Smooth muscle cell of the brain vasculature (primary cell): ENCODE results near the gene NDUFAF7.
"Not testable (repeated sequence)": the region's sequence is repeated elsewhere in the genome, so short reads cannot be mapped to it uniquely, and the experiment has no call there.

Source experiments
- DNase-seq: peaks from one replicate; pipeline ENCODE4 v3.0.0-alpha.2; 2012; ENCODE audit warnings: low read depth, low spot score

The NDUFAF7 gene

DNA sequence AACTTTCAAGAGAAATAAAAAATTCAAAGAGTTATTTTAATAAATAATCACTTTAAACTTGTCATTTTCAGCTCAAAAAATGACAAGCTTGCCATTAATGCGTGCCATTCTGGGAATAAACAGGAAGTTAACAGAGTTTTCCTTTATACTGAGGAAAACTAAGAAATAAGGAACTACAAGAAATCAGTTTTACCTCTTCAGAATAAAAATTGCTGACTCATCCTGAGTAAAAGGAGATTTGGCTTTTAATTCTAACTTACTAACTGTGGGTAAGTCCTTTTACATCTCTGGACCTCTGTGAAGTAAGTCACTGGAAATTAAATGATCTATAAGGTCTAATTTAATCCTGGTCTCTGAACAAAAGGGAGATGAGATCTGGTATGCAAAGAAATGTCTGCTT is 16.2 kb upstream of the NDUFAF7 start:
- no peak for DNase-seq

GRCh38 chr2:37219046-37219445 is 12.4 kb upstream of the NDUFAF7 start:
- no peak for DNase-seq

DNA sequence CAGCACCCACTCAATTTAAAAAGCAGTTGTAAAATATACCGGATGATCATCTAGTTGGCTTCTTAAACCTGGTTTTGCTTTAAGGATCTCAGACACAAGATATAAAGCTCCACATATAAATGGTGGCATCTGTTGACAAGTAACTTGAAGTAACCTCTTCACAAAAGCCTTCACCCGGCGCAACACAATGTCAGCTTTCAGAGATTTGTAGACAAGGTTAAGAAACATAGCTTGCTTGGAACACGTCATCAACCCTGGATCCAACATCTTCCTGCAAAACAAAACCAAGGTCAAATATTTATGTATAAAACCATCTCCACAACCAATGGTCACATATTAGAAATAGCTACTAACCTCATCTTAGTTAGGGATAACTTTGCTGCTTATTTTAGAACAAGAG is 8.3 kb upstream of the NDUFAF7 start:
- no peak for DNase-seq

DNA sequence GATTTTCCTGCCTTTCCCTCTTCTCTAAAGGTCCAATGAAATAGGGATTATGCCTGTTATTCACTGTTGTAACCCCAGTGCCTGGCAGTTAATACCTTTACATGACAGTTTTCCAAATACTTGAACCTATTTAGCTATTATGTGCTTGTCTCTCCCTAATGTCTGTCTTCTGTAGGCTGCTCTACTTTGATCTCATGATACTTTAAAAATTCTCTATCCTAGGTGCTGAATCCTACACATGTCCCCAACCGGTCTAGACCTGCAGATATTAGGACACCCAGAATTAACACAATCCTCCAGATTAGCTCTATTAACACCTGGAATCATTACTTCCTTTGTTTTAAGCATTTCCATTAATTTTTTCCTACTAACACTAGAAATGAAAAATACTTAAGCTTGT is 7.4 kb upstream of the NDUFAF7 start:
- DNase-seq, result no peak

DNA sequence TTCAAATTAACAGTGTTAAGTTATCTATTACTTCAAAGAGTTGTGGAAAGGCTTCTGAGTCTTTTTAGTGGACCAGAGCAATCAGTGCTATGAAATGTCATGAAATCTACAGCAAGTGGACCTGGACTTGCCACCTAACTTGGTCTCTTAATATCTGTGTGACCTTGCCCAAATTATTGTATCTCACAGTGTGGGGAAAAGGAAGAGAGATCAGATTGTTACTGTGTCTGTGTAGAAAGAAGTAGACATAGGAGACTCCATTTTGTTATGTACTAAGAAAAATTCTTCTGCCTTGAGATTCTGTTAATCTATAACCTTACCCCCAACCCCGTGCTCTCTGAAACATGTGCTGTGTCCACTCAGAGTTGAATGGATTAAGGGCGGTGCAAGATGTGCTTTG is 6.3 kb upstream of the NDUFAF7 start:
- DNase-seq, result not testable (repeated sequence)

DNA sequence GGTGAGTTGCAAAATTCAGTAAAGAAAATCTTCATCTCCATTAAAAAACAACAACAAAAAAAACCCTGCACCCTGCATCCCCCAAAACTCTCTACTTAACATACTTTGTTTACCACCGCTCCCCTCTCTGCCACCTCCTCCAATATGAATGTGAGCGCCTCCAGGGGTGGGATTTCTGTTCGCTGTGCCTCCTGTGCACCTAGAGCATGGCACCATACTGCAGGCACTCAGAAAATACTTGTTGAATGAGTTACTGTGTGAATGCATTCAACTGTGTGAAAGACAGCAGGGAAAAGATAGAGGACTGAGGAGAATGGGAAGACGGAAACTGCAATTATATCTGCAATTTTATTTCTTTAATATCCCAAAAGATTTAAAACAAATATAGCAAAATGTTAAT is 4.6 kb upstream of the NDUFAF7 start:
- DNase-seq, result no peak

DNA sequence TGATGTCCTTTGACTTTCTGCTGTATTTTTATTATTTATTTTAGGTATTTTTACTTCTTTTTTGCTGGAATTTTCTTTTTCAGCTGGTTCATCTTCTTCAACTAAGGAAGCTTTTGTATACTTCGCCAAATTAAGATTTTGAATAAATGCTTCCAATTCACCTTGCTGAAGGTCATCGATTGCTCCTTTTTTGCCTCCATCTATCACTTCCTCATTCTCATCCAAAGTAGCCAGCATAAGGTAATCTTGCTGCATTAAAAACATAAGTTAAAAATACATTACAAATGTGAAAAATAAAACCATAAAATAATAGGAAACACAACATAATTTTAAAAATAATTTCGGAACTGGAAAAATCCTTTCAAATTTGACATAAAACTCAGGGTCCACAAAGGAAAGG is 2.7 kb upstream of the NDUFAF7 start:
- no peak for DNase-seq

- no peak for DNase-seq
Observed at GRCh38 chr2:37230581-37230980, 877 bp upstream of the NDUFAF7 start.

DNA sequence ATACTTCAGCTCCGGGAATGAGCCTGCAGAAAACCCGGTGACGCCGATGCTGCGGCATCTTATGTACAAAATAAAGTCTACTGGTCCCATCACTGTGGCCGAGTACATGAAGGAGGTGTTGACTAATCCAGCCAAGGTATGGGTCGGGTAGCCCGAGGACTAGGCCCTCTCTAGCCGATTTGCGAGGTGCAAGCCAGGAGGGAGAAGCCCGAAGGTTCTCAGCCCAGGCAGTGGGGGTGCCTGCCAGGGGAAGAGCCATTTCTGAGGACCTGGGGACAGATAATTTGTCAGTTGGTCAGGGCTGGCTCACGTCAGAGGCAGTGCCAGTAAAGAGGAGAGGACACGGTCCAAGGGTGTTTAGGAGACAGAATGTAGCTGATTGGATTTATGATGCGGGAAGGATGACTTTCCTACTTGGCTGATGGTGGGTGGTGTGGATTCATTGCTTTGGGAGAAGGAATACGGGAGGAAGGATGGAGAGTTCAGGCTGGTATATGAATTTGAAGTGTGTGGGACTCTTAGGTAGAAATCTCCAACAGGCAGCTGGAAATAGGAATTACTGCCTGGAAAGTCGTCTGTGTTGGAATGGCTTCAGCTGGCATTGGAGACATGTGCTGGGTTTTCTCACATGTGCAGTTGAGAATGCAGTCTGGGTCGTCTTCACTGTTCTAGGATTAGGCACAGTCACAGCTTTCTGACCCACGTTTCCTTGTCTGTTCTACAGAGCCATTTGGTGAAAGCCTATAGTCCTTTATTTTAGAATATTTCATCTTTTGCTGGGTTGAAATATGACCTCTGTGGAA is 874 bp downstream of the NDUFAF7 start:
- DNase-seq, result no peak

GRCh38 chr2:37243435-37243834 is 12.0 kb downstream of the NDUFAF7 start:
- no peak for DNase-seq

- DNase-seq, result no peak
Observed at GRCh38 chr2:37244017-37244416, 12.6 kb downstream of the NDUFAF7 start.

DNA sequence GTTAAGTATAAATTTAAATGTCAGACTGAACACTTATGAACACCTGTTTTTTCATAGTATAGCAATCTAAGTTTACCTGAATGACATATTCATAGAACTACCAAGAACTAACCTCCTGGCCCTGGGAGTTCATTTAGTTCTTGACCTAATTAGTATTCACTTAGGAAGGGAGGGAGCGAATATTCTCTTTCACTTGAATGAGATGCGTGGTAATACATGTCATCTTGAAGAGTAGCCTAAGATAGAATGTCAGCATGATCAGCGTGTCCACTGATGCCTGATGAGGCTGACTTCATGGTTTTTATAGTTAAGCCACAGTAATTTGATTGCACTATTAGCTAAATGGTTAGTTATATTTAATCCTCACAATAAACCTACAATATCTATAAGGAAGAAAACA is 13.3 kb downstream of the NDUFAF7 start:
- no peak for DNase-seq

DNA sequence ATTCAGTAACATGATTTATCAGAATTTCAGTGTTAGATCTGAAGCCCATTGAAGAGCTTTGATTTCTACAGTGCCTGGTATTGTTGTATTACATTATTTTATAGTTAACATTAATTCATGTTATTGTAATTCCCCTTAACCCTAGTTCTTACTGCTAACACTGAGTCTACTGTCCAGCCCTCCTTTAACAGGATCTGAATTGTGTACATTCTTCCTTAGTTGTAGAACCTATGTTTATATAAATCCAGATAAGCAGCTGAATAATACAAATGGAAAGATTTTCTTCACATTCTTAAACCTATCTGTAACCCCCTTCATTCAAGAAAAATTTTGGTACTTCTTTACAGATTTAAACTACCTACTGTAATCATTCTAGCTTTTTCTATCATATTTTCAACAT is 14.7 kb downstream of the NDUFAF7 start:
- DNase-seq, result no peak

DNA sequence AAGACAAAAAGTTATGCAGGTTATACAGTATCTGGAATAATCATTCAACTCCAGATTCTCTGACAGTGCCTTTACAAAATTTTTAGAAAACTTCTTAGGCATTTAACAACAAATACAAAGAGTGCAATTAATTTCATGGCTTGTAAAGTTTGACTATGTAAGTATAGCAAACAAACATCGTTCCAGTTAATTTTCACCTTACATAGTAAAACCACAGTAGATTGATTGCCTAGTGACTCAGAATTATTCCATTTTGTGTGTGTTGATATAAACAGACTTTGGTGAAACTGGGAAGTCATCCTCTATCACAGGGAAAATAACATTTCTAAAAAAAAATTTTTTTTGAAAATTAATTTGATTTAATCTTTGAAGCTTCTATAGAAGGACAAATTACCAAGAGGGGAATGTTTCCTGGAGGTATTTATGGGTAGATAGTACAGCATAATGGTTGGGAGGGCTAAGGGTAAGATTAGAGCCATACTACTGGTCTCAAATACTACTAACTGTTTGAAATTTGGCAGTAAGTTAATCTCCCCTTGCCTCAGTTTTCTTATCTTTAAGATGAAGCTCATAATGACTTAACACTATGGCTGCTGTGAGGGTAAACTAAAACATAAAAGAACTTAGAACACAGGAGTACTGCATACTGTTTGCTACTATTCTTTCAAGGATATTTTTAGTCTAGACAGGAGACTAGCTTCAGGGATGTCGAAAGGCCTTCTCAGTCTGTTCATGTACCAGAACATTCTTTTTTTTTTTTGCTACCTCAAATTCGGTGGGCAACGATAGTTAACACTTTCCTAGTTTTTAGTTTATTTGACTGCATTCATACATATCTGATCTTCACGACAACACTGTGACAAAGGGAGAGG is 19.6 kb downstream of the NDUFAF7 start:
- DNase-seq, result no peak

GRCh38 chr2:37262522-37262921 is 31.1 kb downstream of the NDUFAF7 start:
- DNase-seq, result no peak

DNA sequence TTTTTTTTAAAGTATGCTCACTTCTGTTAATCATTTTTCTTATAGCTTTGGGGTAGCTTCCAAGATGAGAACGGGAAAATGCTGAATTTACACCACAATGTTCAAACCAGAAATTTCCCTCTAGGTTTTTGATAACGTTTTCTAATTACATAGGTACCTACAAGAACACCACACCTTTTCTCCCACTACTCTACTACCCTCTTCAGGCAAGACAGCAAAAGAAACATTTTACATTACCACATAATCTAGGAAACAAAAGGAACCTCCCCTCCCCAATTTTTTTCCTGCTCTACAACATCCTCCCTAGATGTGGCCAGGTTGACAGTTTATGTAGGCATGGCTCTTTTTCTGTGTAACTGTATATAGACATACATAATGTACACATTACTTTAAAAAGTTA is 32.4 kb downstream of the NDUFAF7 start:
- no peak for DNase-seq

GRCh38 chr2:37267685-37268084 is 36.2 kb downstream of the NDUFAF7 start:
- DNase-seq, result no peak

GRCh38 chr2:37268111-37268510 is 36.7 kb downstream of the NDUFAF7 start:
- no peak for DNase-seq

- no peak for DNase-seq
Observed at GRCh38 chr2:37271376-37272067, 40.1 kb downstream of the NDUFAF7 start.

- DNase-seq, result no peak
Observed at GRCh38 chr2:37274359-37274965, 43.0 kb downstream of the NDUFAF7 start.

GRCh38 chr2:37276291-37276690 is 44.8 kb downstream of the NDUFAF7 start:
- DNase-seq, result no peak

DNA sequence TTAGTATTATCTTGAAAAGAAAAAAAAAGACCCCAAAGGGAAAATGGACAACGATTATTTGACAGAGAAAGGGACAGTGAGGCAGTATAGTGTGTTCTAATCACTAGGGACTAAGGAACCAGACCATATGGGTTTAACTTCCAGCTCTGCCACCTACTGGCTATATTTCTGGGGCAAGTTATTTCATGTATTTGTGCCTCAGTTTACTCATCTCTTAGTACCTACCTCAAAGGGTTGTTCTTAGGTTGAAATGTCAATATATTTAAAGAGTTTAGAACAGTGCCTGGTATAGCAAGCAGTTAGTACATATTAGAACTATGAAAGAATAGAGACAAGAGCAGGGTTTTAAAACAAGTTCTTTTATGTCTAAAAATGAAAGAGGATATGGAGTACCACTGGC is 50.5 kb downstream of the NDUFAF7 start:
- DNase-seq, result no peak
